Panc1 (cell line): ENCODE measurements around the gene GABARAP. TPM values are rescaled to one million over a fixed set of nuclear protein-coding genes. Genes with fewer than 3 reads are reported as not detected.

Source experiments
- ATAC-seq: fragments of 200-7000 bp; cut with Tn5 transposase; 2 replicates; pipeline ENCODE4 v1.9.1; 2020; ENCODE audit warnings: mild to moderate bottlenecking, moderate library complexity
- BruUV-seq: library from RNA; stranded (reverse); fragments of 400-500 nt; replicated peaks from 2 replicates; lab custom pipeline; 2021; lab: Mats Ljungman, UMichigan
- CTCF ChIA-PET: fragments of 300-600 bp; sonication (Branson Sonifier 250); formaldehyde crosslinking; loops from one replicate; lab custom pipeline; 2022; ENCODE audit warnings: antibody characterized with exemption; lab: Charles Lee
- POLR2A ChIA-PET: fragments of 300-600 bp; sonication (Branson Sonifier 250); formaldehyde crosslinking; loops from one replicate; lab custom pipeline; 2022; ENCODE audit warnings: antibody characterized with exemption; lab: Charles Lee
- DNase-seq: peaks from one replicate; pipeline ENCODE4 v3.0.0-alpha.2; 2010; ENCODE audit warnings: low read depth, low spot score
- H3K27ac ChIP-seq: 2 replicates; pipeline ENCODE4 v1.5.1; 2011; ENCODE audit warnings: mild to moderate bottlenecking, low read length, inconsistent platforms
- H3K27me3 ChIP-seq: fragments of 200-500 bp; sonication (Bioruptor generic); 2 replicates; pipeline ENCODE4 v1.6.0; 2014; ENCODE audit warnings: low read length, inconsistent platforms; ENCODE audit not compliant: control insufficient read depth, insufficient read depth
- H3K36me3 ChIP-seq: fragments of 200-500 bp; sonication (Bioruptor generic); 2 replicates; pipeline ENCODE4 v1.5.1; 2014; ENCODE audit warnings: inconsistent platforms, mild to moderate bottlenecking, low read length, moderate library complexity; ENCODE audit not compliant: control insufficient read depth, insufficient read depth
- H3K4me1 ChIP-seq: 2 replicates; pipeline ENCODE4 v1.5.1; 2011; ENCODE audit warnings: inconsistent platforms, mild to moderate bottlenecking, low read length, moderate library complexity; ENCODE audit not compliant: control insufficient read depth, insufficient read depth
- H3K4me3 ChIP-seq, 2 experiments: 2 replicates each; pipeline ENCODE4 v1.5.1; 2011 to 2012; ENCODE audit warnings: low read depth in 2 of 2, low read length in 2 of 2, mild to moderate bottlenecking in 2 of 2, inconsistent platforms in 1 of 2, moderate library complexity in 1 of 2
- H3K9me3 ChIP-seq: fragments of 200-500 bp; sonication (Bioruptor generic); 2 replicates; pipeline ENCODE4 v1.5.1; 2014; ENCODE audit warnings: low read depth, mild to moderate bottlenecking, inconsistent platforms, low read length, moderate library complexity; ENCODE audit not compliant: control insufficient read depth, insufficient read depth
- POLR2AphosphoS5 ChIP-seq: IDR thresholded peaks from 2 replicates; pipeline ENCODE4 v1.6.1; 2012; ENCODE audit warnings: mild to moderate bottlenecking, low read depth, low read length, moderate library complexity
- SIN3A ChIP-seq: IDR thresholded peaks from 2 replicates; pipeline ENCODE4 v1.6.1; 2012; ENCODE audit warnings: low read depth, mild to moderate bottlenecking, low read length, moderate library complexity, borderline replicate concordance; ENCODE audit not compliant: insufficient read depth
- TCF7L2 ChIP-seq: IDR thresholded peaks from 2 replicates; pipeline ENCODE4 v1.6.1; 2011; ENCODE audit warnings: mild to moderate bottlenecking, low read depth, low read length, inconsistent platforms
- in situ Hi-C: cut with HindIII; loops from 2 replicates; pipeline ENCODE4 v1.10.0; 2016; ENCODE audit warnings: low sequenced_read_pairs, low pct_unique_long_range_greater_than_20kb
- intact Hi-C: fragments of 100-400 bp; cut with micrococcal nuclease; formaldehyde crosslinking; loops from one replicate; pipeline ENCODE4 v1.10.0; 2022; ENCODE audit not compliant: unreplicated experiment
- total RNA-seq: library from RNA; stranded (reverse); gene quantifications from one replicate; pipeline ENCODE4 v1.2.1, GENCODE V29; 2021; ENCODE audit not compliant: unreplicated experiment
- TF ChIP-seq, protein P1 (sequence below), 2 experiments: IDR thresholded peaks; 2 replicates each; pipeline ENCODE4 v1.6.1; 2011 to 2012; ENCODE audit warnings: low read depth in 2 of 2, control low read depth in 1 of 2, low read length in 1 of 2, mild to moderate bottlenecking in 1 of 2, moderate library complexity in 1 of 2; ENCODE audit not compliant: insufficient read depth in 1 of 2
- TF ChIP-seq, protein P2 (sequence below): fragments of 450-650 bp; IDR thresholded peaks from 2 replicates; pipeline ENCODE4 v1.5.1; 2017; ENCODE audit warnings: mild to moderate bottlenecking

The GABARAP gene
- total RNA-seq, 1 experiment from 2014 or later: 289 TPM

GRCh38 chr17:7252176-7253043 is 10.2 kb upstream of the GABARAP start, which contains the start of gene ELP5:
TSS of gene ELP5 (plus strand) at chr17:7252215. CDS start at chr17:7252551, 336 bp downstream.
- no TSS peak for BruUV-seq
- ChIA-PET POLR2A (no interaction called here), CTCF (no interaction called here)
- no peaks in the 10 kb centered on the region for H3K27me3 ChIP-seq
- peaks cover 6% of the 10 kb centered on the region for H3K36me3 ChIP-seq
- ATAC-seq: peak; percentile 80
- H3K9me3 ChIP-seq: no peaks in the 10 kb centered on the region
- H3K4me3 ChIP-seq: peak within 1 kb of the TSS; percentile 72 to 80
- H3K27ac ChIP-seq: peak within 1 kb of the TSS; percentile 92
- H3K4me1 ChIP-seq: peaks cover 16% of the 10 kb centered on the region
- no peak for DNase-seq
- in situ Hi-C loops: no loop called here
- TF ChIP-seq SIN3A: no peak; the same call in 1 of the 2 replicates
- TF ChIP-seq TCF7L2: no peak
- no peak for TF ChIP-seq POLR2AphosphoS5
- TF ChIP-seq, protein P1, sequence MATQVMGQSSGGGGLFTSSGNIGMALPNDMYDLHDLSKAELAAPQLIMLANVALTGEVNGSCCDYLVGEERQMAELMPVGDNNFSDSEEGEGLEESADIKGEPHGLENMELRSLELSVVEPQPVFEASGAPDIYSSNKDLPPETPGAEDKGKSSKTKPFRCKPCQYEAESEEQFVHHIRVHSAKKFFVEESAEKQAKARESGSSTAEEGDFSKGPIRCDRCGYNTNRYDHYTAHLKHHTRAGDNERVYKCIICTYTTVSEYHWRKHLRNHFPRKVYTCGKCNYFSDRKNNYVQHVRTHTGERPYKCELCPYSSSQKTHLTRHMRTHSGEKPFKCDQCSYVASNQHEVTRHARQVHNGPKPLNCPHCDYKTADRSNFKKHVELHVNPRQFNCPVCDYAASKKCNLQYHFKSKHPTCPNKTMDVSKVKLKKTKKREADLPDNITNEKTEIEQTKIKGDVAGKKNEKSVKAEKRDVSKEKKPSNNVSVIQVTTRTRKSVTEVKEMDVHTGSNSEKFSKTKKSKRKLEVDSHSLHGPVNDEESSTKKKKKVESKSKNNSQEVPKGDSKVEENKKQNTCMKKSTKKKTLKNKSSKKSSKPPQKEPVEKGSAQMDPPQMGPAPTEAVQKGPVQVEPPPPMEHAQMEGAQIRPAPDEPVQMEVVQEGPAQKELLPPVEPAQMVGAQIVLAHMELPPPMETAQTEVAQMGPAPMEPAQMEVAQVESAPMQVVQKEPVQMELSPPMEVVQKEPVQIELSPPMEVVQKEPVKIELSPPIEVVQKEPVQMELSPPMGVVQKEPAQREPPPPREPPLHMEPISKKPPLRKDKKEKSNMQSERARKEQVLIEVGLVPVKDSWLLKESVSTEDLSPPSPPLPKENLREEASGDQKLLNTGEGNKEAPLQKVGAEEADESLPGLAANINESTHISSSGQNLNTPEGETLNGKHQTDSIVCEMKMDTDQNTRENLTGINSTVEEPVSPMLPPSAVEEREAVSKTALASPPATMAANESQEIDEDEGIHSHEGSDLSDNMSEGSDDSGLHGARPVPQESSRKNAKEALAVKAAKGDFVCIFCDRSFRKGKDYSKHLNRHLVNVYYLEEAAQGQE (IDR thresholded peaks at IDR 0.05; ENCODE audit: insufficient read depth in 1 of 2, low read depth in 2 of 2, low read length in 1 of 2): 0 out of 4 replicates have a peak, but pooled peaks of 1 of the 2 experiments have one; percentile 26
- TF ChIP-seq, protein P2, sequence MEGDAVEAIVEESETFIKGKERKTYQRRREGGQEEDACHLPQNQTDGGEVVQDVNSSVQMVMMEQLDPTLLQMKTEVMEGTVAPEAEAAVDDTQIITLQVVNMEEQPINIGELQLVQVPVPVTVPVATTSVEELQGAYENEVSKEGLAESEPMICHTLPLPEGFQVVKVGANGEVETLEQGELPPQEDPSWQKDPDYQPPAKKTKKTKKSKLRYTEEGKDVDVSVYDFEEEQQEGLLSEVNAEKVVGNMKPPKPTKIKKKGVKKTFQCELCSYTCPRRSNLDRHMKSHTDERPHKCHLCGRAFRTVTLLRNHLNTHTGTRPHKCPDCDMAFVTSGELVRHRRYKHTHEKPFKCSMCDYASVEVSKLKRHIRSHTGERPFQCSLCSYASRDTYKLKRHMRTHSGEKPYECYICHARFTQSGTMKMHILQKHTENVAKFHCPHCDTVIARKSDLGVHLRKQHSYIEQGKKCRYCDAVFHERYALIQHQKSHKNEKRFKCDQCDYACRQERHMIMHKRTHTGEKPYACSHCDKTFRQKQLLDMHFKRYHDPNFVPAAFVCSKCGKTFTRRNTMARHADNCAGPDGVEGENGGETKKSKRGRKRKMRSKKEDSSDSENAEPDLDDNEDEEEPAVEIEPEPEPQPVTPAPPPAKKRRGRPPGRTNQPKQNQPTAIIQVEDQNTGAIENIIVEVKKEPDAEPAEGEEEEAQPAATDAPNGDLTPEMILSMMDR: peak; percentile 65; the same call in 1 of the 2 replicates
- intact Hi-C loops: no loop called here

DNA sequence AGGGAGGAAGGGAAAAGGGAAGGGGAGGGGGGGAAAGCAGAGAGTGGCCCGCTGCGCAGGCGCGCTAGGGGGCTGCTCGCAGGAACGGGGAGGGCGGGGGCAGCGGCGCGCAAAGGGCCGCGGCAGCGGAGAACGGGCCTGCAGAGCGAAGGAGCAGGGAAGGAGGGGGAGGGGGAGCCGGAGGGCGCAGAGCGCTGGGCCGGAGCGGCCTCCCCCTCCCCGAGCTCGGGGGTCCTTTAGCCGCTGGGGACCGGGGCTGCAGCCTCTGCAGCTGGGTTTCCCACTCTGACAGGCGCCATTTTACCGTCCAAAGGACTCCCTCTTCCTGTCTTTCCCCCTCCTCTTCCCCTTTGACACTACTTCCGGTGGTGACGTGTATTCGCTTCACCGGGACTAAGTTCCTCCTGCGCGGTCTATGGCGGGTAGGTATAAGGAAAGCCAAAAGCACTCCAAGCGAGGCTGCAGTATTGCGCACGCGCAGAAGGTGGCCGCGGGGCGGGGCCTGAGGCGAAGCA is 9.5 kb upstream of the GABARAP start, which contains the start of gene CTDNEP1:
Gene CTDNEP1, minus strand, starts transcription at position 74 of the 515 bp plus-strand sequence. CDS start 438 bp downstream, outside the sequence.
- ATAC-seq (peak; percentile 98), DNase-seq (peak; percentile 97)
- ChIA-PET CTCF (no interaction called here), POLR2A (no interaction called here)
- no TSS peak for BruUV-seq
- in situ Hi-C loops: no loop called here
- Histone ChIP-seq H3K9me3 (no peaks in the 10 kb centered on the region), H3K36me3 (peaks cover 7% of the 10 kb centered on the region), H3K4me3 (peak within 1 kb of the TSS; percentile 72 to 80), H3K4me1 (peaks cover 16% of the 10 kb centered on the region), H3K27ac (peak within 1 kb of the TSS; percentile 92), H3K27me3 (no peaks in the 10 kb centered on the region)
- intact Hi-C loops: no loop called here
- 0 out of 2 replicates have a peak, but pooled peaks have one; percentile 16 for TF ChIP-seq SIN3A
- TF ChIP-seq POLR2AphosphoS5: no peak
